Caki2 (cell line): ENCODE results near the gene RPP21. TPM values are rescaled to one million over a fixed set of nuclear protein-coding genes. Genes with fewer than 3 reads are reported as not detected.
A peak's percentile ranks its signal among the peaks of the same experiment; 100 is the strongest.

Source experiments
- DNase-seq: peaks from one replicate; pipeline ENCODE4 v3.0.0-alpha.2; 2015; ENCODE audit warnings: low read depth
- in situ Hi-C: cut with HindIII; loops from 2 replicates; pipeline ENCODE4 v1.10.0; 2016; ENCODE audit warnings: low sequenced_read_pairs, low pct_unique_long_range_greater_than_20kb, mixed read lengths
- total RNA-seq: library from RNA; depleted of rRNA; stranded (reverse); fragments of >200 nt; shearing (Covaris generic); gene quantifications from 2 replicates; pipeline ENCODE4 v1.2.3, GENCODE V29; 2014; ENCODE audit warnings: low replicate concordance

The RPP21 gene
- total RNA-seq, 1 experiment from 2014 or later, result 47.4 TPM

- DNase-seq, result peak; percentile 90
- in situ Hi-C loops, result no loop called here
These were observed 18.3 kb upstream of the RPP21 start, which contains the start of gene TRIM39 for GRCh38 chr6:30326526-30327231. Gene TRIM39, plus strand, starts transcription at chr6:30326927. Its CDS starts 2,391 bp downstream, at chr6:30329318.

- no peak for DNase-seq
- in situ Hi-C loops, result no loop called here
These were observed 17.7 kb upstream of the RPP21 start for GRCh38 chr6:30327232-30327746.

GRCh38 chr6:30328397-30328796 lies 16.6 kb upstream of the RPP21 start:
- in situ Hi-C loops, result no loop called here
- DNase-seq, result no peak

GRCh38 chr6:30329331-30329730 lies 15.6 kb upstream of the RPP21 start:
- DNase-seq, result no peak
- in situ Hi-C loops, result no loop called here

GRCh38 chr6:30331981-30332380 lies 13.0 kb upstream of the RPP21 start:
- DNase-seq, result no peak
- in situ Hi-C loops, result no loop called here

- in situ Hi-C loops, result no loop called here
- DNase-seq, result peak; percentile 47
These were observed 10.7 kb upstream of the RPP21 start for GRCh38 chr6:30334075-30334783.

GRCh38 chr6:30340589-30341054 lies 4.3 kb upstream of the RPP21 start:
- DNase-seq, result no peak
- in situ Hi-C loops, result no loop called here

- no peak for DNase-seq
- in situ Hi-C loops, result no loop called here
These were observed 3.7 kb upstream of the RPP21 start for GRCh38 chr6:30341218-30341617.

- DNase-seq, result no peak
- in situ Hi-C loops, result no loop called here
These were observed 3.2 kb upstream of the RPP21 start for GRCh38 chr6:30341728-30342127.

- in situ Hi-C loops, result no loop called here
- no peak for DNase-seq
These were observed 627 bp upstream of the RPP21 start for GRCh38 chr6:30344191-30344867.

GRCh38 chr6:30345852-30346251 lies 896 bp downstream of the RPP21 start:
- no peak for DNase-seq
- in situ Hi-C loops, result no loop called here

- in situ Hi-C loops, result no loop called here
- no peak for DNase-seq
These were observed 4.0 kb downstream of the RPP21 start for GRCh38 chr6:30348957-30349356.

- no peak for DNase-seq
- in situ Hi-C loops, result no loop called here
These were observed 4.6 kb downstream of the RPP21 start for GRCh38 chr6:30349421-30350177.

- no peak for DNase-seq
- in situ Hi-C loops, result no loop called here
These were observed 5.6 kb downstream of the RPP21 start for GRCh38 chr6:30350524-30350923.

- in situ Hi-C loops, result no loop called here
- DNase-seq, result no peak
These were observed 7.6 kb downstream of the RPP21 start for GRCh38 chr6:30352550-30352949.

GRCh38 chr6:30355281-30355680 lies 10.3 kb downstream of the RPP21 start:
- in situ Hi-C loops, result no loop called here

GRCh38 chr6:30356536-30356935 lies 11.6 kb downstream of the RPP21 start:
- no peak for DNase-seq
- in situ Hi-C loops, result no loop called here

More at GRCh38 chr6:30355281-30355680, 10.3 kb downstream of the RPP21 start:
- no peak for DNase-seq
